Endodermal cell (in vitro differentiated cells): Measurements from ENCODE around the gene PDLIM5. TPM values are rescaled to one million over a fixed set of nuclear protein-coding genes. Genes with fewer than 3 reads are reported as not detected.
A peak's percentile ranks its signal among the peaks of the same experiment; 100 is the strongest.

Source experiments
- DNase-seq: peaks from one replicate; pipeline ENCODE4 v3.0.0-alpha.2; 2017
- H3K27ac ChIP-seq: 2 replicates; pipeline ENCODE4 v1.5.1; 2013; ENCODE audit warnings: mild to moderate bottlenecking, low read depth, low read length, moderate library complexity
- H3K27me3 ChIP-seq: 2 replicates; pipeline ENCODE4 v1.6.1; 2013; ENCODE audit warnings: mild to moderate bottlenecking, low read length, moderate library complexity; ENCODE audit not compliant: insufficient read depth, control insufficient read depth, poor library complexity, severe bottlenecking
- H3K36me3 ChIP-seq: 2 replicates; pipeline ENCODE4 v1.7.0; 2013; ENCODE audit warnings: mild to moderate bottlenecking, low read length, moderate library complexity; ENCODE audit not compliant: control insufficient read depth, insufficient read depth
- H3K4me1 ChIP-seq: one replicate; pipeline ENCODE4 v1.7.0; 2013; ENCODE audit warnings: low read length; ENCODE audit not compliant: control insufficient read depth, insufficient read depth
- H3K4me3 ChIP-seq: 2 replicates; pipeline ENCODE4 v1.5.1; 2013; ENCODE audit warnings: mild to moderate bottlenecking, low read length, moderate library complexity
- H3K9ac ChIP-seq: 2 replicates; pipeline ENCODE4 v1.6.1; 2013; ENCODE audit warnings: mild to moderate bottlenecking, low read length, moderate library complexity; ENCODE audit not compliant: poor library complexity, severe bottlenecking; ENCODE audit errors: extremely low read depth
- H3K9me3 ChIP-seq: 2 replicates; pipeline ENCODE4 v1.6.1; 2013; ENCODE audit warnings: mild to moderate bottlenecking, low read length, moderate library complexity; ENCODE audit not compliant: control insufficient read depth
- H3K27ac Mint-ChIP-seq: 2 replicates; pipeline ENCODE4 v1.8.0; 2020; ENCODE audit warnings: mixed read lengths
- H3K27me3 Mint-ChIP-seq: 2 replicates; pipeline ENCODE4 v1.8.0; 2021; ENCODE audit warnings: mild to moderate bottlenecking, mixed read lengths; ENCODE audit not compliant: insufficient read depth
- H3K36me3 Mint-ChIP-seq: 2 replicates; pipeline ENCODE4 v1.8.0; 2020; ENCODE audit warnings: low read depth, mixed read lengths
- H3K4me1 Mint-ChIP-seq: 2 replicates; pipeline ENCODE4 v1.8.0; 2020; ENCODE audit warnings: mixed read lengths
- H3K4me3 Mint-ChIP-seq: 2 replicates; pipeline ENCODE4 v1.8.0; 2020; ENCODE audit warnings: mild to moderate bottlenecking, moderate library complexity, mixed read lengths
- H3K9me3 Mint-ChIP-seq: 2 replicates; pipeline ENCODE4 v1.8.0; 2020; ENCODE audit warnings: mild to moderate bottlenecking, mixed read lengths
- CTCF ChIP-seq: fragments of 200-600 bp; sonication (generic); conservative IDR thresholded peaks from 2 replicates; pipeline ENCODE4 v1.5.0; 2021; ENCODE audit warnings: antibody characterized with exemption, mild to moderate bottlenecking
- WGBS, 2 experiments: methylation state at CpG; one replicate each; pipeline versions ENCODE4 v1.1.5 to v1.1.7; 2013; ENCODE audit warnings: missing lambda C conversion rate in 2 of 2, mixed read lengths in 1 of 2; ENCODE audit not compliant: insufficient coverage in 1 of 2, insufficient read length in 1 of 2; 5-methylcytosine and 5-hydroxymethylcytosine counted together
- total RNA-seq, 2 donors: library from RNA; stranded (reverse); fragmentation: NEBNext Ultra II Directional in 1 of 2; extraction: Animal tissue kit (Norgen Biotek cat#: 25700) in 1 of 2; gene quantifications; 2 replicates in 1 of 2; 3 replicates in 1 of 2; pipeline ENCODE4 v1.2.1, GENCODE V29; 2021

Gene PDLIM5
- total RNA-seq, 2 donors from 2014 or later, result 91.0 to 149 TPM

GRCh38 chr4:94519019-94519418 is 67.3 kb downstream of the PDLIM5 start:
- WGBS, 2 experiments, result 92 to 95% methylated on average over 5 of the region's 5 CpGs
- peaks cover 12% of the 10 kb centered on the region for H3K4me1 Mint-ChIP-seq

GRCh38 chr4:94519925-94520789 is 68.4 kb downstream of the PDLIM5 start:
- 87 to 92% methylated on average over 2 to 4 of the region's 4 CpGs for WGBS, 2 experiments
- peaks cover 11% of the 10 kb centered on the region for H3K4me1 Mint-ChIP-seq
- peaks cover 33% of the 10 kb centered on the region for H3K36me3 ChIP-seq
- H3K9me3 Mint-ChIP-seq, result no peaks in the 10 kb centered on the region
- H3K36me3 Mint-ChIP-seq, result peaks cover 6% of the 10 kb centered on the region
- H3K4me1 ChIP-seq, result no peaks in the 10 kb centered on the region
- DNase-seq, result no peak
- H3K27me3 ChIP-seq, result no peaks in the 10 kb centered on the region
- no peak overlapping the region for H3K9ac ChIP-seq
- TF ChIP-seq CTCF, result no peak
- no peak overlapping the region for H3K4me3 ChIP-seq
- no peaks in the 10 kb centered on the region for H3K27me3 Mint-ChIP-seq
- no peak overlapping the region for H3K27ac ChIP-seq
- no peaks in the 10 kb centered on the region for H3K9me3 ChIP-seq
- no peak overlapping the region for H3K27ac Mint-ChIP-seq
- no peak overlapping the region for H3K4me3 Mint-ChIP-seq

More at GRCh38 chr4:94519019-94519418, 67.3 kb downstream of the PDLIM5 start:
- Mint-ChIP-seq H3K27ac (peak overlapping the region; percentile 11), H3K4me3 (no peak overlapping the region), H3K9me3 (no peaks in the 10 kb centered on the region), H3K27me3 (no peaks in the 10 kb centered on the region), H3K36me3 (peaks cover 3% of the 10 kb centered on the region)
- H3K27me3 ChIP-seq, result no peaks in the 10 kb centered on the region
- no peak for TF ChIP-seq CTCF
- no peaks in the 10 kb centered on the region for H3K9me3 ChIP-seq
- no peak overlapping the region for H3K27ac ChIP-seq
- H3K4me3 ChIP-seq, result no peak overlapping the region
- no peak for DNase-seq
- H3K36me3 ChIP-seq, result peaks cover 25% of the 10 kb centered on the region
- no peaks in the 10 kb centered on the region for H3K4me1 ChIP-seq
- no peak overlapping the region for H3K9ac ChIP-seq

- no peak for TF ChIP-seq CTCF
- no peaks in the 10 kb centered on the region for H3K4me1 ChIP-seq
- no peaks in the 10 kb centered on the region for H3K9me3 Mint-ChIP-seq
- H3K36me3 Mint-ChIP-seq, result peaks cover 14% of the 10 kb centered on the region
- no peak overlapping the region for H3K9ac ChIP-seq
- DNase-seq, result no peak
- H3K27me3 ChIP-seq, result no peaks in the 10 kb centered on the region
- H3K4me1 Mint-ChIP-seq, result peaks cover 12% of the 10 kb centered on the region
- H3K36me3 ChIP-seq, result peaks cover 33% of the 10 kb centered on the region
- no peak overlapping the region for H3K4me3 ChIP-seq
- H3K27ac ChIP-seq, result no peak overlapping the region
- no peaks in the 10 kb centered on the region for H3K9me3 ChIP-seq
- no peak overlapping the region for H3K27ac Mint-ChIP-seq
- H3K27me3 Mint-ChIP-seq, result no peaks in the 10 kb centered on the region
- H3K4me3 Mint-ChIP-seq, result no peak overlapping the region
Measured at GRCh38 chr4:94523033-94523580, 71.4 kb downstream of the PDLIM5 start.
